Suppressor macrophage treated with lipopolysaccharide for 1 hour (primary cell): Measurements from ENCODE around the gene TENT4B.

ENCODE experiments used
- DNase-seq, 3 donors: peaks; one replicate each; pipeline ENCODE4 v3.0.0-alpha.2; 2020 to 2022

TENT4B gene

GRCh38 chr16:50260206-50261159, 107.4 kb downstream of the TENT4B start:
- no peak for DNase-seq

- no peak for DNase-seq
Measured at GRCh38 chr16:50261160-50261706, 108.1 kb downstream of the TENT4B start.

- no peak for DNase-seq
Measured at GRCh38 chr16:50261707-50262235, 108.7 kb downstream of the TENT4B start.

- no peak for DNase-seq
Measured at GRCh38 chr16:50263060-50263909, 110.2 kb downstream of the TENT4B start.

- peak; percentile 27 to 69 (median 56) for DNase-seq
Measured at GRCh38 chr16:50263940-50264929, 111.1 kb downstream of the TENT4B start.

- peak in 2 of 3 donors; percentile 25 to 28 for DNase-seq
Measured at GRCh38 chr16:50265260-50265659, 112.2 kb downstream of the TENT4B start.

GRCh38 chr16:50265716-50266336, 112.7 kb downstream of the TENT4B start:
- DNase-seq = no peak

- peak; percentile 83 to 88 (median 85) for DNase-seq
Measured at GRCh38 chr16:50266337-50267091, 113.4 kb downstream of the TENT4B start, which contains the start of gene ADCY7. Gene ADCY7 (plus strand): TSS chr16:50266551. CDS start chr16:50288180, 21,629 bp downstream.

- no peak for DNase-seq
Measured at GRCh38 chr16:50267151-50267631, 114.1 kb downstream of the TENT4B start.

- DNase-seq = peak; percentile 54 to 63 (median 60)
Measured at GRCh38 chr16:50267651-50268050, 114.5 kb downstream of the TENT4B start.

GRCh38 chr16:50268352-50268751, 115.2 kb downstream of the TENT4B start:
- no peak for DNase-seq

- DNase-seq = no peak
Measured at GRCh38 chr16:50269061-50269705, 116.1 kb downstream of the TENT4B start.

- no peak for DNase-seq
Measured at GRCh38 chr16:50269769-50270509, 116.8 kb downstream of the TENT4B start.

- DNase-seq = peak in 1 of 3 donors; percentile 27
Measured at GRCh38 chr16:50270510-50271147, 117.5 kb downstream of the TENT4B start.

GRCh38 chr16:50271148-50272041, 118.3 kb downstream of the TENT4B start:
- DNase-seq = no peak

GRCh38 chr16:50272111-50272571, 119.0 kb downstream of the TENT4B start:
- DNase-seq = peak in 2 of 3 donors; percentile 60 to 62
